K562 (cell line): ENCODE measurements around the gene SPPL2C. TPM values are rescaled to one million over a fixed set of nuclear protein-coding genes. Genes with fewer than 3 reads are reported as not detected.
A peak's percentile ranks its signal among the peaks of the same experiment; 100 is the strongest.

Source experiments
- ATAC-seq: fragments of 200-7000 bp; cut with Tn5 transposase; 3 replicates; pipeline ENCODE4 v1.9.1; 2020; ENCODE audit warnings: moderate library complexity
- BruUV-seq: library from RNA; stranded (reverse); fragments of 400-500 nt; replicated peaks from 2 replicates; lab custom pipeline; 2021; lab: Mats Ljungman, UMichigan
- CTCF ChIA-PET: fragments of 300-600 bp; formaldehyde crosslinking; extraction: SDS; loops from one replicate; lab custom pipeline; 2021; ENCODE audit warnings: low intra/inter-chr PET ratio; lab: Yijun Ruan, JAX
- POLR2A ChIA-PET: fragments of 300-600, 350-650 bp; sonication (Branson Sonifier 250); formaldehyde crosslinking; extraction: SDS; loops from one replicate; lab custom pipeline; 2021; ENCODE audit warnings: antibody characterized with exemption, inconsistent platforms; lab: Yijun Ruan, JAX
- DNase-seq, 4 experiments: peaks; one replicate each; pipeline versions ENCODE4 v3.0.0 to v3.0.0-alpha.2; 2011 to 2018; ENCODE audit warnings: low spot score in 3 of 4, mixed read lengths in 3 of 4; ENCODE audit errors: extremely low read depth in 1 of 4
- FAIRE-seq: peaks from 2 replicates; lab custom pipeline; 2011; peaks lifted over from hg19 to GRCh38; lab: Jason Lieb, UNC
- H2AFZ ChIP-seq: 2 replicates; pipeline ENCODE4 v1.6.0; 2011; ENCODE audit warnings: low read depth, low read length, control low read depth, inconsistent platforms
- H3K27ac ChIP-seq: fragments of 200-600 bp; 3 replicates; pipeline ENCODE4 v1.8.0; 2011; ENCODE audit warnings: low read depth, mild to moderate bottlenecking, control low read depth, inconsistent platforms, low read length, moderate library complexity, mixed read lengths; ENCODE audit errors: extremely low read depth
- H3K27me3 ChIP-seq, 2 experiments: fragments of 300-600 bp in 1 of 2; 2 replicates in 1 of 2; 3 replicates in 1 of 2; pipeline versions ENCODE4 v1.6.0 to v1.8.0; 2011; ENCODE audit warnings: inconsistent platforms in 2 of 2, low read length in 2 of 2, mild to moderate bottlenecking in 1 of 2, mixed read lengths in 1 of 2, moderate library complexity in 1 of 2; ENCODE audit not compliant: control insufficient read depth in 2 of 2, insufficient read depth in 2 of 2
- H3K36me3 ChIP-seq: fragments of 300-600 bp; 3 replicates; pipeline ENCODE4 v1.8.0; 2011; ENCODE audit warnings: mild to moderate bottlenecking, low read length, inconsistent platforms; ENCODE audit not compliant: control insufficient read depth, insufficient read depth
- H3K4me1 ChIP-seq, 2 experiments: fragments of 200-600 bp in 1 of 2; replicated peaks in 1 of 2; 2 replicates in 1 of 2; 3 replicates in 1 of 2; pipeline versions ENCODE4 v1.5.1 to v1.8.0; 2011; ENCODE audit warnings: inconsistent platforms in 2 of 2, low read length in 2 of 2, mild to moderate bottlenecking in 1 of 2, mixed read lengths in 1 of 2, moderate library complexity in 1 of 2; ENCODE audit not compliant: control insufficient read depth in 2 of 2, insufficient read depth in 2 of 2
- H3K4me2 ChIP-seq: 2 replicates; pipeline ENCODE4 v1.6.1; 2011; ENCODE audit warnings: low read length, control low read depth, inconsistent platforms, mixed read lengths; ENCODE audit not compliant: insufficient read depth
- H3K4me3 ChIP-seq: fragments of 200-600 bp; sonication (generic), shearing (Covaris generic); 2 replicates; pipeline ENCODE4 v1.5.1; 2016; ENCODE audit warnings: control low read depth, inconsistent platforms
- H3K79me2 ChIP-seq: fragments of 200-600 bp; 3 replicates; pipeline ENCODE4 v1.8.0; 2011; ENCODE audit warnings: low read length, inconsistent platforms; ENCODE audit not compliant: control insufficient read depth, insufficient read depth
- H3K9ac ChIP-seq, 2 experiments: 2 replicates each; pipeline versions ENCODE4 v1.6.0 to v1.6.1; 2011; ENCODE audit warnings: low read depth in 2 of 2, low read length in 2 of 2, control low read depth in 1 of 2, inconsistent platforms in 1 of 2, mild to moderate bottlenecking in 1 of 2, mixed read lengths in 1 of 2; ENCODE audit not compliant: insufficient read depth in 1 of 2
- H3K9me1 ChIP-seq: one replicate; pipeline ENCODE4 v1.6.0; 2011; ENCODE audit warnings: inconsistent platforms, mild to moderate bottlenecking, low read length, moderate library complexity; ENCODE audit not compliant: control insufficient read depth, insufficient read depth
- H3K9me3 ChIP-seq: replicated peaks from 2 replicates; pipeline ENCODE4 v1.5.1; 2011; ENCODE audit warnings: low read depth, low read length, inconsistent platforms; ENCODE audit not compliant: control insufficient read depth, insufficient read depth
- H4K20me1 ChIP-seq: replicated peaks from 2 replicates; pipeline ENCODE4 v1.6.1; 2011; ENCODE audit warnings: low read length, inconsistent platforms, mixed read lengths; ENCODE audit not compliant: control insufficient read depth, insufficient read depth
- C11orf30 ChIP-seq: fragments of 450-650 bp; IDR thresholded peaks from 2 replicates; pipeline ENCODE4 v1.6.1; 2016; ENCODE audit warnings: low read depth, mild to moderate bottlenecking
- FOXA3 ChIP-seq, 2 experiments: fragments of 450-650 bp in 1 of 2; sonication (generic) in 1 of 2; formaldehyde crosslinking; IDR thresholded peaks in 1 of 2; conservative IDR thresholded peaks in 1 of 2; 2 replicates each; pipeline versions ENCODE4 v1.4.0 to v1.8.0; 2020 to 2022; ENCODE audit warnings: mild to moderate bottlenecking in 2 of 2, missing genetic modification reagents in 1 of 2
- HOMEZ ChIP-seq: fragments of 250-450 bp; sonication (Bioruptor Pico); IDR thresholded peaks from 2 replicates; pipeline ENCODE4 v1.4.0; 2020; ENCODE audit warnings: mild to moderate bottlenecking, moderate library complexity
- JUN ChIP-seq, 2 experiments: sonication (generic) in 1 of 2; formaldehyde crosslinking in 1 of 2; IDR thresholded peaks; 2 replicates each; pipeline versions ENCODE4 v1.6.1 to v1.8.0; 2012 to 2022; ENCODE audit warnings: borderline replicate concordance in 2 of 2, mild to moderate bottlenecking in 2 of 2, improper control_type of control experiment in 1 of 2, low read depth in 1 of 2, low read length in 1 of 2, missing genetic modification reagents in 1 of 2
- MAFG ChIP-seq: fragments of 450-650 bp; conservative IDR thresholded peaks from 2 replicates; pipeline ENCODE4 v1.6.1; 2016; ENCODE audit warnings: missing genetic modification characterization, missing compliant biosample characterization
- MYBL2 ChIP-seq, 2 experiments: fragments of 450-650 bp in 1 of 2; sonication (generic) in 1 of 2; formaldehyde crosslinking in 1 of 2; IDR thresholded peaks; 2 replicates each; pipeline versions ENCODE4 v1.6.1 to v1.8.1; 2017 to 2022; ENCODE audit warnings: borderline replicate concordance in 1 of 2, inconsistent platforms in 1 of 2, low read depth in 1 of 2, mild to moderate bottlenecking in 1 of 2, missing genetic modification reagents in 1 of 2, moderate library complexity in 1 of 2
- NFE2 ChIP-seq: IDR thresholded peaks from 2 replicates; pipeline ENCODE4 v1.6.1; 2014; ENCODE audit warnings: antibody characterized with exemption, low read depth
- NKRF ChIP-seq: fragments of 450-650 bp; IDR thresholded peaks from 2 replicates; pipeline ENCODE4 v1.6.1; 2016; ENCODE audit warnings: borderline replicate concordance
- PURB ChIP-seq: sonication (generic); formaldehyde crosslinking; IDR thresholded peaks from 2 replicates; pipeline ENCODE4 v1.9.0; 2021; ENCODE audit warnings: low read depth, mild to moderate bottlenecking, missing genetic modification reagents
- SIN3A ChIP-seq, 2 experiments: fragments of 150-350 bp in 1 of 2; IDR thresholded peaks; 2 replicates each; pipeline ENCODE4 v1.6.1; 2011 to 2016; ENCODE audit warnings: borderline replicate concordance in 2 of 2, low read depth in 2 of 2, low read length in 2 of 2, mild to moderate bottlenecking in 2 of 2, moderate library complexity in 2 of 2; ENCODE audit not compliant: control insufficient read depth in 1 of 2
- TCF7 ChIP-seq: sonication (generic); IDR thresholded peaks from 2 replicates; pipeline ENCODE4 v1.6.1; 2016; ENCODE audit warnings: antibody characterized with exemption, borderline replicate concordance
- ZNF316 ChIP-seq: fragments of 450-650 bp; IDR thresholded peaks from 2 replicates; pipeline ENCODE4 v1.6.1; 2016
- WGBS: fragments of 100-300 bp; shearing (Covaris generic); methylation state at CpG from one replicate; pipeline ENCODE4 v1.1.6; 2016; ENCODE audit warnings: low coverage, mixed read lengths; ENCODE audit not compliant: insufficient coverage; ENCODE audit errors: missing lambda C conversion rate; 5-methylcytosine and 5-hydroxymethylcytosine counted together
- in situ Hi-C: fragments of 300-500 bp; cut with MboI; formaldehyde crosslinking; loops from 4 replicates; pipeline ENCODE4 v1.15.0; 2018; ENCODE audit warnings: inconsistent platforms, mixed read lengths
- intact Hi-C: fragments of 100-400 bp; cut with micrococcal nuclease; formaldehyde crosslinking; loops from 2 replicates; pipeline ENCODE4 v1.14.2; 2022
- polyA plus RNA-seq, 8 experiments: library from polyadenylated mRNA; depleted of rRNA in 4 of 8; stranded (reverse) in 5 of 8; unstranded in 3 of 8; fragments of >200 nt; fragmentation: Nextera tagmentation in 2 of 8; fragmentation: Illumina TruSeq in 1 of 8; extraction: Ambion mirVana in 2 of 8; extraction: Trizol in 1 of 8; gene quantifications; 2 replicates each; pipeline versions ENCODE4 v1.2.1 to v1.2.3, GENCODE V29; 2011 to 2014; ENCODE audit warnings: inconsistent platforms in 1 of 8, missing spikeins in 1 of 8
- total RNA-seq, 7 experiments: library from RNA; depleted of rRNA in 6 of 7; stranded (reverse); fragments of >200 nt in 6 of 7; fragmentation: Illumina TruSeq in 2 of 7; extraction: Trizol in 2 of 7; gene quantifications; 2 replicates each; pipeline versions ENCODE4 v1.2.1 to v1.2.3, GENCODE V29; 2011 to 2021; ENCODE audit warnings: low replicate concordance in 1 of 7
- TF ChIP-seq, protein P1 (sequence below), 2 experiments: fragments of 450-650 bp in 1 of 2; sonication (generic) in 1 of 2; formaldehyde crosslinking in 1 of 2; IDR thresholded peaks in 1 of 2; conservative IDR thresholded peaks in 1 of 2; 2 replicates each; pipeline versions ENCODE4 v1.6.1 to v1.8.1; 2016 to 2023; ENCODE audit warnings: mild to moderate bottlenecking in 2 of 2, moderate library complexity in 2 of 2, inconsistent platforms in 1 of 2, missing genetic modification reagents in 1 of 2

The SPPL2C gene
- total and polyA plus RNA-seq, 9 of the 15 experiments (the other 6 are each of a cell fraction or from before 2014, with no cell fraction given), result not detected

DNA sequence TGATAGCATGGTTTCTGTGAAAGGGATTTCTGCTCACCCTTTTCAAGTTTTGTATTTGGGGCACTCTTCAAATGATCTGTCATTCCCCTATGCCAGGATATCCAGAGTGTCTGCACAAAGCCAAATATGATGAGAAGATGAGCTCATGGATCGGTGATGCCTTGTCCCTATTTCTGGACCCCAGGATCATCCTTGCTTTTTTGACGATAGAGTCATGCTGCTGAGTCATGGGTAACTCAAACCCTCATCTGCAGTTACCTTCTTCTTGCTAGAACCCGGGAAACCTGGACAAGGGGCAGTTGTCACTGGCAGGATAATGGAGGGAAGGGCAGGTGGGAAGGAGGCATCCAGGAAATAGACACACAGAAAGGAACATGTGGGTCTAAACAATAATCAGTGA, 31.9 kb downstream of the SPPL2C start:
- no peaks in the 10 kb centered on the region for H4K20me1 ChIP-seq
- H3K36me3 ChIP-seq, result no peaks in the 10 kb centered on the region
- intact Hi-C loops, result no loop called here
- ChIA-PET CTCF (no interaction called here), POLR2A (interaction anchor here (1.0 kb wide), 1 partner anchor 31 kb away, joined by 4 read pairs; no protein-coding TSS in a partner anchor)
- no peak overlapping the region for H3K27ac ChIP-seq
- ATAC-seq (no peak), FAIRE-seq (no peak), DNase-seq (no peak)
- H3K9me3 ChIP-seq, result no peaks in the 10 kb centered on the region
- no peaks in the 10 kb centered on the region; a peak in 1 of 5 replicates for H3K4me1 ChIP-seq
- no peak overlapping the region for H2AFZ ChIP-seq
- no peak overlapping the region for H3K4me3 ChIP-seq
- no peak overlapping the region for H3K4me2 ChIP-seq
- TF ChIP-seq MAFG (tag) (peak; percentile 60; the same call in 1 of the 2 replicates), FOXA3 (CRISPR knock-in tag; conservative IDR thresholded peaks at IDR 0.05 in 1 of 2, IDR thresholded peaks at IDR 0.05 in 1 of 2) (no peak), PURB (CRISPR knock-in tag) (no peak), NKRF (no peak), ZNF316 (peak; percentile 46), NFE2 (peak; percentile 60; the same call in 1 of the 2 replicates), SIN3A (IDR thresholded peaks at IDR 0.05; ENCODE audit: borderline replicate concordance in 2 of 2, control insufficient read depth in 1 of 2, low read depth in 2 of 2, low read length in 2 of 2) (no peak), JUN (IDR thresholded peaks at IDR 0.05; ENCODE audit: borderline replicate concordance, low read depth, low read length) (0 out of 2 replicates have a peak, but pooled peaks have one; percentile 17), JUN (CRISPR knock-in tag; IDR thresholded peaks at IDR 0.05; ENCODE audit: borderline replicate concordance) (no peak), C11orf30 (peak; percentile 57), HOMEZ (CRISPR knock-in tag) (no peak), TCF7 (no peak), MYBL2 (IDR thresholded peaks at IDR 0.05; ENCODE audit: low read depth) (no peak), MYBL2 (CRISPR knock-in tag; IDR thresholded peaks at IDR 0.05; ENCODE audit: borderline replicate concordance) (no peak)
- TF ChIP-seq, protein P1, sequence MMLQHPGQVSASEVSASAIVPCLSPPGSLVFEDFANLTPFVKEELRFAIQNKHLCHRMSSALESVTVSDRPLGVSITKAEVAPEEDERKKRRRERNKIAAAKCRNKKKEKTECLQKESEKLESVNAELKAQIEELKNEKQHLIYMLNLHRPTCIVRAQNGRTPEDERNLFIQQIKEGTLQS (IDR thresholded peaks at IDR 0.05), result peak; percentile 62; the same call in 1 of the 2 replicates
- TF ChIP-seq, protein P1 (CRISPR knock-in tag; conservative IDR thresholded peaks at IDR 0.05), result no peak
- 0% methylated on average over 3 of the region's 3 CpGs for WGBS
- peaks cover 21 to 46% of the 10 kb centered on the region in 2 experiments; a peak in 4 of 5 replicates for H3K27me3 ChIP-seq
- no peak overlapping the region for H3K9ac ChIP-seq
- H3K9me1 ChIP-seq, result no peaks in the 10 kb centered on the region
- in situ Hi-C loops, result no loop called here
- no peaks in the 10 kb centered on the region for H3K79me2 ChIP-seq
- no TSS peak for BruUV-seq
